ENCODE measurements around the gene SCO2.

DNA sequence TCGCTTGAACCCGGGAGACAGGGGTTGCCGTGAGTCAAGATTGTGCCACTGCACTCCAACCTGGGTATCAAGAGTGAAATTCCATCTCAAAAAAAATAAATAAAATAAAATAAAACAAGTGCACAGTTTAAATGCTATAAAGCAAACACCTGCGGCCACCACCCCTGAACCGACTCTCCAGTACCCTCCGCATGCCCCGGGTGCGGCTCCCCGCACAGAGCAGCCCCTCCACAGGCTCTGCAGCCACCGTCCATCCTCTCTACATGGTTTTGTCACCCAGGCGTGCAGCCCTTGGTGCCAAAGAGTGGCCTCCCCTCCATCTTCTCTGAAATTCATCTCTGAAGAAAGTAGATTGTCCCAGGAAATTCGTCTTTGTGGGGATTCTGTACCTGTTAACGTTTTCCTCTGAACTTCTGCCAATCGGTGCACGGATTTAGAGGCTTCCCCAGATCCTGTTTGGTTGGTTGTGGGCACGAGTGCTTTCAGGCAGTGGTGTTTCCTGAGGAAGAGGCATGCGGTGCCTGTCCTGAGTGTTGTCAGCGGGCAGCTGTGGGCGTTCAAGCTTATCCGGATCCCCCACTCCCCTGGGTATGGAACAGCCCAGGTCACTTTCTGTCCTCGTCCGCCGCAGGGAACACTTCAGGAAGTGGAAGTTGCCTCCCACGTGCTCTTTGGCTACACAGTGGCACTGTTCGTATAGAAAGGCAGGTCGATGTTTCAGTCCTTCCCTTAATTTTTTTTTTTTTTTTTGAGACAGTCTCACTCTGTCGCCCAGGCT is 34.7 kb downstream of the SCO2 start:
- TF ChIP-seq, protein P1, sequence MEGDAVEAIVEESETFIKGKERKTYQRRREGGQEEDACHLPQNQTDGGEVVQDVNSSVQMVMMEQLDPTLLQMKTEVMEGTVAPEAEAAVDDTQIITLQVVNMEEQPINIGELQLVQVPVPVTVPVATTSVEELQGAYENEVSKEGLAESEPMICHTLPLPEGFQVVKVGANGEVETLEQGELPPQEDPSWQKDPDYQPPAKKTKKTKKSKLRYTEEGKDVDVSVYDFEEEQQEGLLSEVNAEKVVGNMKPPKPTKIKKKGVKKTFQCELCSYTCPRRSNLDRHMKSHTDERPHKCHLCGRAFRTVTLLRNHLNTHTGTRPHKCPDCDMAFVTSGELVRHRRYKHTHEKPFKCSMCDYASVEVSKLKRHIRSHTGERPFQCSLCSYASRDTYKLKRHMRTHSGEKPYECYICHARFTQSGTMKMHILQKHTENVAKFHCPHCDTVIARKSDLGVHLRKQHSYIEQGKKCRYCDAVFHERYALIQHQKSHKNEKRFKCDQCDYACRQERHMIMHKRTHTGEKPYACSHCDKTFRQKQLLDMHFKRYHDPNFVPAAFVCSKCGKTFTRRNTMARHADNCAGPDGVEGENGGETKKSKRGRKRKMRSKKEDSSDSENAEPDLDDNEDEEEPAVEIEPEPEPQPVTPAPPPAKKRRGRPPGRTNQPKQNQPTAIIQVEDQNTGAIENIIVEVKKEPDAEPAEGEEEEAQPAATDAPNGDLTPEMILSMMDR (IDR thresholded peaks at IDR 0.05; ENCODE audit: poor library complexity) = no peak
- TF ChIP-seq EZH2 (IDR thresholded peaks at IDR 0.05; ENCODE audit: borderline replicate concordance) (no peak), EZH2phosphoT487 (IDR thresholded peaks at IDR 0.05; ENCODE audit: low read depth, severe bottlenecking, unreplicated experiment) (no peak)
